CD14-positive monocyte (primary cell): ENCODE data around the gene STEAP4. TPM values are rescaled to one million over a fixed set of nuclear protein-coding genes. Genes with fewer than 3 reads are reported as not detected.

Source experiments
- DNase-seq, 3 donors: peaks; one replicate each; pipeline ENCODE4 v3.0.0-alpha.2; 2011 to 2022
- H2AFZ ChIP-seq: 2 replicates; pipeline ENCODE4 v1.6.0; 2012; ENCODE audit warnings: mild to moderate bottlenecking, low read depth, low read length, inconsistent platforms; ENCODE audit not compliant: insufficient read depth, poor library complexity, severe bottlenecking
- H3K27ac ChIP-seq, 2 donors: 1 replicate in 1 of 2; 2 replicates in 1 of 2; pipeline ENCODE4 v1.5.1; 2012 to 2013; ENCODE audit warnings: low read length in 2 of 2, control low read depth in 1 of 2, inconsistent platforms in 1 of 2, low read depth in 1 of 2, mild to moderate bottlenecking in 1 of 2
- H3K27me3 ChIP-seq, 2 donors: one replicate each; pipeline versions ENCODE4 v1.6.0 to v1.6.1; 2011 to 2013; ENCODE audit warnings: low read length in 2 of 2; ENCODE audit not compliant: control insufficient read depth in 2 of 2, insufficient read depth in 2 of 2
- H3K36me3 ChIP-seq, 2 donors: replicated peaks in 1 of 2; 1 replicate in 1 of 2; 2 replicates in 1 of 2; pipeline versions ENCODE4 v1.5.1 to v1.6.1; 2012 to 2013; ENCODE audit warnings: low read length in 2 of 2, control low read depth in 1 of 2, inconsistent platforms in 1 of 2, mild to moderate bottlenecking in 1 of 2; ENCODE audit not compliant: insufficient read depth in 2 of 2, control insufficient read depth in 1 of 2
- H3K4me1 ChIP-seq, 2 donors: 1 replicate in 1 of 2; 2 replicates in 1 of 2; pipeline versions ENCODE4 v1.5.1 to v1.6.1; 2012 to 2013; ENCODE audit warnings: low read length in 2 of 2, control low read depth in 1 of 2, inconsistent platforms in 1 of 2, mild to moderate bottlenecking in 1 of 2, moderate library complexity in 1 of 2; ENCODE audit not compliant: insufficient read depth in 2 of 2, control insufficient read depth in 1 of 2
- H3K4me2 ChIP-seq: replicated peaks from 2 replicates; pipeline ENCODE3; 2012; ENCODE audit warnings: low read length, moderate library complexity, mild to moderate bottlenecking; ENCODE audit not compliant: poor library complexity, severe bottlenecking; ENCODE audit errors: extremely low read depth
- H3K4me3 ChIP-seq, 3 experiments: fragments of 200-600 bp in 1 of 3; sonication (generic) in 1 of 3; replicated peaks in 1 of 3; 1 replicate in 2 of 3; 2 replicates in 1 of 3; pipeline ENCODE4 v1.5.1; 2011 to 2013; ENCODE audit warnings: low read length in 3 of 3, mild to moderate bottlenecking in 3 of 3, control low read depth in 2 of 3, low read depth in 2 of 3, inconsistent platforms in 1 of 3, moderate library complexity in 1 of 3
- H3K79me2 ChIP-seq: 2 replicates; pipeline ENCODE4 v1.6.0; 2012; ENCODE audit warnings: mild to moderate bottlenecking, control low read depth, inconsistent platforms, low read length, moderate library complexity; ENCODE audit not compliant: insufficient read depth
- H3K9ac ChIP-seq: 2 replicates; pipeline ENCODE4 v1.6.0; 2017; ENCODE audit warnings: low read length, mild to moderate bottlenecking; ENCODE audit not compliant: insufficient read depth, poor library complexity, severe bottlenecking
- H3K9me3 ChIP-seq, 2 donors: replicated peaks in 1 of 2; 1 replicate in 1 of 2; 2 replicates in 1 of 2; pipeline versions ENCODE4 v1.5.1 to v1.6.1; 2012 to 2013; ENCODE audit warnings: low read length in 2 of 2, control low read depth in 1 of 2; ENCODE audit not compliant: control insufficient read depth in 1 of 2, insufficient read depth in 1 of 2
- H4K20me1 ChIP-seq: 2 replicates; pipeline ENCODE4 v1.6.0; 2012; ENCODE audit warnings: mild to moderate bottlenecking, low read length, control low read depth, moderate library complexity; ENCODE audit not compliant: insufficient read depth
- H3K27ac Mint-ChIP-seq, 7 donors: one replicate each; pipeline ENCODE4 v1.8.0; 2020; ENCODE audit warnings: mild to moderate bottlenecking in 7 of 7, mixed read lengths in 7 of 7, moderate library complexity in 6 of 7, inconsistent platforms in 2 of 7
- H3K27me3 Mint-ChIP-seq, 3 donors: one replicate each; pipeline ENCODE4 v1.8.0; 2021 to 2022; ENCODE audit warnings: low read depth in 3 of 3, mild to moderate bottlenecking in 3 of 3, mixed read lengths in 3 of 3, moderate library complexity in 3 of 3, inconsistent platforms in 1 of 3
- H3K36me3 Mint-ChIP-seq, 2 donors: one replicate each; pipeline ENCODE4 v1.8.0; 2020; ENCODE audit warnings: mixed read lengths in 2 of 2, inconsistent platforms in 1 of 2, mild to moderate bottlenecking in 1 of 2
- H3K4me1 Mint-ChIP-seq: one replicate; pipeline ENCODE4 v1.8.0; 2020; ENCODE audit warnings: mild to moderate bottlenecking, mixed read lengths
- H3K4me3 Mint-ChIP-seq, 2 donors: one replicate each; pipeline ENCODE4 v1.8.0; 2020; ENCODE audit warnings: mild to moderate bottlenecking in 2 of 2, mixed read lengths in 2 of 2, moderate library complexity in 1 of 2
- H3K9me3 Mint-ChIP-seq, 7 donors: one replicate each; pipeline ENCODE4 v1.8.0; 2020 to 2022; ENCODE audit warnings: mixed read lengths in 7 of 7, mild to moderate bottlenecking in 6 of 7, moderate library complexity in 6 of 7, inconsistent platforms in 2 of 7
- WGBS: methylation state at CpG from one replicate; pipeline ENCODE4 v1.1.5; 2013; ENCODE audit warnings: missing lambda C conversion rate; ENCODE audit not compliant: insufficient coverage; 5-methylcytosine and 5-hydroxymethylcytosine counted together
- intact Hi-C, 2 donors: fragments of 100-400 bp; cut with micrococcal nuclease; formaldehyde crosslinking; loops; one replicate each; pipeline versions ENCODE4 v1.15.0 to v1.15.1; 2023
- polyA plus RNA-seq, 3 donors: library from polyadenylated mRNA; depleted of rRNA in 1 of 3; unstranded in 2 of 3; stranded (reverse) in 1 of 3; fragments of 300-500 nt in 2 of 3; fragments of >200 nt in 1 of 3; fragmentation: Illumina TruSeq in 2 of 3; gene quantifications; 1 replicate in 2 of 3; 2 replicates in 1 of 3; pipeline ENCODE4 v1.2.3, GENCODE V29; 2012 to 2021
- TF ChIP-seq, protein P1 (sequence below): fragments of 200-600 bp; IDR thresholded peaks from one replicate; pipeline ENCODE4 v1.8.0; 2022; ENCODE audit warnings: antibody characterized with exemption, mild to moderate bottlenecking

Gene STEAP4
- polyA plus RNA-seq, 3 donors, result 17.1 to 40.0 (median 26.2) TPM

DNA sequence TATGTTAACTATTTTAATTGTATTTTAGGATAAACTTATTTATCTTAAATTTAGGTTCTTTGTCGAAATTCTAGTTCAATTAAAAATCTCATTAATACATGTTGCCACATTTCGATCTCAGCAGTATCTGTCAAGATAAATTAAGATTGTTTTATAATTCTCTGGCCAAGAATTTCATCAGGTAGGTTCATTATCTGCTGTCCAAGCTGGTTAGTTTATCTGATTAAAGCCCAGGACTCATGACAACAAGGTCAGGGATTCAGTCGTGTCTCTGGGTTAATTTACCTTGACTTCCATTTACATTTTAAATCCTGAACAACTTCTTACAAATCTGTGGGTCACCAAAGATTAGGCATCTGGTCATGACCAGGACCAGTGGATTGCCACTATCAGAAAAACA, 7.6 kb downstream of the STEAP4 start:
- H3K36me3 ChIP-seq, result no peaks in the 10 kb centered on the region
- H3K79me2 ChIP-seq, result peaks cover 4% of the 10 kb centered on the region
- intact Hi-C loops, result no loop called here
- no peaks in the 10 kb centered on the region for H4K20me1 ChIP-seq
- Mint-ChIP-seq H3K27ac (no peak overlapping the region), H3K4me3 (no peak overlapping the region), H3K36me3 (peaks cover 16 to 19% of the 10 kb centered on the region in 2 donors), H3K4me1 (peaks cover 29% of the 10 kb centered on the region), H3K9me3 (no peaks in the 10 kb centered on the region), H3K27me3 (peaks cover 0 to 2% (median 2%) of the 10 kb centered on the region in 3 donors)
- H3K4me2 ChIP-seq, result no peak overlapping the region
- no peak overlapping the region for H3K4me3 ChIP-seq
- H3K4me1 ChIP-seq, result peaks cover 10 to 21% of the 10 kb centered on the region in 2 donors
- no peak overlapping the region for H2AFZ ChIP-seq
- 38% methylated on average over 1 of the region's 3 CpGs for WGBS
- TF ChIP-seq, protein P1, sequence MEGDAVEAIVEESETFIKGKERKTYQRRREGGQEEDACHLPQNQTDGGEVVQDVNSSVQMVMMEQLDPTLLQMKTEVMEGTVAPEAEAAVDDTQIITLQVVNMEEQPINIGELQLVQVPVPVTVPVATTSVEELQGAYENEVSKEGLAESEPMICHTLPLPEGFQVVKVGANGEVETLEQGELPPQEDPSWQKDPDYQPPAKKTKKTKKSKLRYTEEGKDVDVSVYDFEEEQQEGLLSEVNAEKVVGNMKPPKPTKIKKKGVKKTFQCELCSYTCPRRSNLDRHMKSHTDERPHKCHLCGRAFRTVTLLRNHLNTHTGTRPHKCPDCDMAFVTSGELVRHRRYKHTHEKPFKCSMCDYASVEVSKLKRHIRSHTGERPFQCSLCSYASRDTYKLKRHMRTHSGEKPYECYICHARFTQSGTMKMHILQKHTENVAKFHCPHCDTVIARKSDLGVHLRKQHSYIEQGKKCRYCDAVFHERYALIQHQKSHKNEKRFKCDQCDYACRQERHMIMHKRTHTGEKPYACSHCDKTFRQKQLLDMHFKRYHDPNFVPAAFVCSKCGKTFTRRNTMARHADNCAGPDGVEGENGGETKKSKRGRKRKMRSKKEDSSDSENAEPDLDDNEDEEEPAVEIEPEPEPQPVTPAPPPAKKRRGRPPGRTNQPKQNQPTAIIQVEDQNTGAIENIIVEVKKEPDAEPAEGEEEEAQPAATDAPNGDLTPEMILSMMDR, result no peak
- H3K9ac ChIP-seq, result no peak overlapping the region
- no peak overlapping the region for H3K27ac ChIP-seq
- no peaks in the 10 kb centered on the region for H3K27me3 ChIP-seq
- no peaks in the 10 kb centered on the region for H3K9me3 ChIP-seq
- DNase-seq, result no peak

- Mint-ChIP-seq H3K36me3 (peaks cover 14 to 21% of the 10 kb centered on the region in 2 donors), H3K4me1 (peaks cover 20% of the 10 kb centered on the region), H3K27ac (no peak overlapping the region), H3K9me3 (peaks cover 0 to 1% (median 0%) of the 10 kb centered on the region in 7 donors), H3K27me3 (no peaks in the 10 kb centered on the region), H3K4me3 (no peak overlapping the region)
- H3K36me3 ChIP-seq, result peaks cover 10 to 20% of the 10 kb centered on the region in 2 donors
- H3K27ac ChIP-seq, result no peak overlapping the region
- peaks cover 8 to 14% of the 10 kb centered on the region in 2 donors for H3K4me1 ChIP-seq
- H2AFZ ChIP-seq, result no peak overlapping the region
- intact Hi-C loops, result no loop called here
- H3K79me2 ChIP-seq, result no peaks in the 10 kb centered on the region
- H3K9ac ChIP-seq, result no peak overlapping the region
- H3K27me3 ChIP-seq, result no peaks in the 10 kb centered on the region
- H3K9me3 ChIP-seq, result no peaks in the 10 kb centered on the region
- DNase-seq, result no peak
- H3K4me3 ChIP-seq, result no peak overlapping the region
- no peak overlapping the region for H3K4me2 ChIP-seq
- TF ChIP-seq, protein P1, result no peak
- WGBS, result no CpG with 5 or more reads among the region's 1 CpG
- no peaks in the 10 kb centered on the region for H4K20me1 ChIP-seq
Observed at GRCh38 chr7:88293866-88294265, 12.8 kb downstream of the STEAP4 start.
